ENCODE measurements around the gene HEG1.

HEG1 gene

DNA sequence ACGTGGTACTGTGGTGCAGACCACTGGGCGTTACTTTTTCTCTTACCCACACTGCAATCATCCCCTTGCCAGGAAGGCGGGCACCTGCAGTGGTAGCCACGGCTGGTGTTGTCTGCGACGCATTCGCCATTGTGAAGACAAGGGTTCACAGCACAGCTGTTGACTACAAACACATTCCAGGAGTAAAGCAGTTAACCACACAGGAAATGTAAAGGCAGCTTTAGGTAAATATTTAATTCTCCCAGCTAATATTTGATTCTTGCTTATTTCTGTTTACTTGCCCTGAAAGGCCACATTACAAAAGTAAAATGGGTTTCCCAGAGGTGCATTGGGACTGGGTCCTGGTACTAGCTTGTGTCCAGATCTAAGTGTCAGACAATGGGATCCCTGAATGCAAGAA is 45.4 kb downstream of the HEG1 start:
- DNase-seq = no peak

DNA sequence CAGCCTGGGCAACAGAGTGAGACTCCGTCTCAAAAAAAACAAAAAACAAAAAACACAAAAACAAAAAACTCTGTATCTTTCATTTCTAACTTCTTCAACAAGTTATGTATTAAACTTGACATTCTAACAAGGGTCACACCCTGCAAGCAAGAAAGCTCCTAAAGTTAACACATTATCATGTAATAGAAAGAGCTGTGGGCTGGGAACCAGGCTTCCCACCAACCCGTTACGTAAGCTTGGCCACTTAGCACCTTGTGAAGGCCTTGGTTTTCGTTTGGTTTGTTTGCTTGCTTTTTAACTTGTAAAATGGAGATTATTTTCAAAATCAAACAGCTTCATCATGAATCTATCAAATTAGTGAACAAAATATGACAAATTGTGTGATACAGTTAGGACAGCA is 47.0 kb downstream of the HEG1 start:
- DNase-seq = no peak

DNA sequence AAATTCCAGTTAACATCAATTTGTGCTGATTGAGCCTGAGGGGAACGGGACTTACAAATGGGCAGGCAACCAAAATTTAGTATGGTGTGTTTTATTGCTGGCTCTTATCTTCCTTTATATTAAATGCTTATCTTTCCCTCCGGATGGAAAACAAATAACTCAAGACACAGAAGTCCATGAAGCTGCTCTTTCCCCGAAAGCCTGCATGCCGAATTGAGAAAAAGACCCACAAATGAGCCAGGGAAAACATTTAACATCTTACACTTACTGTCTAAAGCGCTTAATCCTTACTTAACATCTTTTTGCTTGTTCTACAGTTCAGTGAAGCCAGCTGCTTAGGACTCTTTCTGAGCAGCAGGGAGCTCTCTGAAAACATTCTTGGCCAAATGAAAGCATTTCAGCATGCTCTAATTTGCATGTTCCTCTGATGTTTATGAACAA is 49.5 kb downstream of the HEG1 start:
- no peak for DNase-seq

DNA sequence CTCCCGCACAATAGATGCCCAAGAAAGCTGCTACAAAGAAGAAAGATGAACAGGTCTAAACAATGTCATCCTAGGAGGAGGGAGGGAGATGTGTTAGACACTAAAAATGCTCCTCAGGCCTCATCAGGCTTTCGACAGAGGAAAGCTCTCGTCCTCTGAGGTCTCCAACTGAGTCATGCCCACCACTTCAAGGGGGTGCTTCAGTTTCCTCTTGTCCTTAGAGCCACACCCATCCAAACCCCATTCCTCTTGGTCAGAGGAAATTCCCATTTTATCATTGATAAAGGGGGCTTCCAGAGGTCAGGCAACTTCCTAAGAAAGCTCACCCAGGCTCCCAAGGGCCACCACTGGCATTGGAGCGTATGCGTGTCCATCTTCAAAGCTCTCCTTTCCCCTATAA is 50.1 kb downstream of the HEG1 start:
- no peak for DNase-seq

DNA sequence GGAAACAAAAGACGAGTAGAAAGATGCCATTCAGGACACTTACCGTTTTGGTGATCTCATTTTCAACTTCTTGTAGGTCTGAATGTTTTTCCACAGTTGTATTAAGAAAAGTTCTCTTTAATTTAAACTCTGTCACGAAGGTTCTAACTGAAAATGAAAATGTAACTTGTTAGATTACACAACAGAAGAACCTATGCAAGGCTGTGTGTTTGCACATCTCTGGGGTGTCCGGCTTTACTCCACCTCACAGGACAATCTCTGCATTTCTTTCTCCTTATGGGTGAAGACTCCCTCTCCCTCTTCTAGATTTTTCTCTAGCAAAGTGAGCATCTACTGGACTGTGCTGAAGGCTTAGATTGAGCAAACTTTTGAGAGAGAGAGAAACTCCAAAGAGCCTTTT is 50.6 kb downstream of the HEG1 start:
- DNase-seq = no peak

DNA sequence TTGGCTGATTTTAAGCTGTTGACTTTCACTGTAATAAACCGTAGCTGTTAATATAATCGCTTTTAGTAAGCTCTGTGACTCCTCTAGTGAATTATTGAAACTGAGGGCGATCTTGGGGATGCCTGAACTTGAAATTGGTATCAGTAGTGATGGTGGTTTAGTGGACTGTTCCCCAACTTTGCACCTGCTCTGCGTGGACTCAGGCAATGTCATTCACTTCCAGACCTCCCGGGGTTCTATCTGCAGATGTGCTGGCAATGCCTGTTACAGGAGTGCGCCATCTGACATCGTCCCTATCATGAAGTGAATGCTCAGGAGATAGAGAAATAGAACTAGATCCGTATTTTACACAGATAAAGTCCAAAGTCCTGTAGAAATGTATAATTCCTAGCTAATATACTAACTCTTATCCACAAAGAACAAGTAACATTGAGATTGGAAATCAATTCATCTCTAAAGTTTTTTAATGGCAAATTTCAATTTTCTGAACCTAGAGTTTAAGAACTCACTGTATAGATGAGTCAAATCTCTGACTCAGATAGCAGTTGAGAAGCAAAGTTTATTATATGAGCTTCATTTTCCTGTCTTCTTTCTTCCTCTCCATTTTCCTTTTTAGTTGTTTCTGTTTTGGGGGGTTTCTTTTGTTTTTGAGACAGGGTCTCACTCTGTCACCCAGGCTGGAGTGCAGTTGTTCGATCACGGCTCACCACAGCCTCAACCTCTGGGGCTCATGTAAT is 51.8 kb downstream of the HEG1 start:
- DNase-seq = no peak

DNA sequence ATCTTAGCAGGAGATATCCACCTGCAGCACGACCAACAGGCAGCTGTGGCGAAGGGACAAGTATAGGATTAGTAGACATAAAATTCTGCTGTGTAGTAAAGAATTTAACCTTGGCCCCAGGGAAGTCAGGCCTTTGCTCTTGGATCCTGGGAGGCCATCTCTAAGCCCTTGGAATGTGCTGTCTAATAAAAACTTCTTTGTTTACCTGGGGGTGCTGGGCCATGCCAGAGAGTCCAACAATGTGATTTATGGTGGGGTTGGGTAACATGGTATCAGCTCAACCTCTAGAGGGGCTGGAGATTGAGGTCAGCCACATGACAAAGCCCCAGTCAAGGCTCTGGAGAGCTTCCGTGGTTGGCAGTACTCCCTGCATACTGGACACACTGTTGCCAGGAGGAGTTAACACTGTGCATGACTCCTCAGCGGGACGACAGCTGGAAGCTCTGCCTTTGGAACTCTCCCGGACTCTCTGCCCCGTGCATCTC is 52.4 kb downstream of the HEG1 start:
- DNase-seq = no peak

DNA sequence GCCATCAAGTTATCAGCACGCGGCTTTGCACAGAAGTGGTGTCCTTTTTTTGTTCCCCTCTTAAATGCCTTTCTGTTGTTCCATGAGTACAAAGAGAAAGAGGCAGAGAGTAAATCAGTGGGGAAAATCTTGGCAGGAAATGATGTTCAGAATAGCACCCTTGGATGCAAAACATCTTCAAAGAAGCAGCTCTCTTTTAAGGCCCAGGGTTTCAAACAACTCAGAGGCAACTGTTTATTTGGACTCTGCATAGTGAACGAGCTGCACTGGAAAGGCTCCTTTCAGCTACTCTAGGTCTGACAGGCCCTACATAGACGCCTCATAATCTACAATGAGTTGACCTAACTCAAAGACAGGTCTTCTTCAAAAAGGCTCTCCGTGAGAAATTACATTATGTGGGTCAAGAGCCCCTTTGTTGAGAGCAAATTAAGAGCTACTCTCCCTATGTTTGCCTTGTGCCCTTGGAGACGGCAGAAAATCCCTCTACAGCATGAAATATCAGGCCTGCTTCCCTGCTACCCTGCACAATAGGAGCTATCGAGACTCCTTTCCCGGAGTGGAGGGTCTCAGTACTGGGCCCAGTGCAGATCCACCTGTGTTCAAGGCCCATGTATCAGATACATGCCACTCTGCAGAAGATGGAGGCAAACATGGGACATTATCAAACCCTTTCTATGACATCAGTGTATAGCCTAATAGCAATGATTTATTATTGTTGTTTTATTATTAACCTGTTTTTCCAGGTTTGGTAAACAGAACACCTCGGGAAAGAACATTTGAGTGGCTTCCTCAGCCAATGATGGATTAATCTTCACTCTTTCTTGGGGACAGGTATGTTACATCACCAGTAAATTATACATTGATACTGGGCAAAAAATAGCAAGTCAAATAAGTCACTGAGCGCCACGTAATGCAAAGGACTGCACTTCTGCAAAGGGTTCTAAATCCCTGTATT is 53.1 kb downstream of the HEG1 start:
- DNase-seq = no peak

DNA sequence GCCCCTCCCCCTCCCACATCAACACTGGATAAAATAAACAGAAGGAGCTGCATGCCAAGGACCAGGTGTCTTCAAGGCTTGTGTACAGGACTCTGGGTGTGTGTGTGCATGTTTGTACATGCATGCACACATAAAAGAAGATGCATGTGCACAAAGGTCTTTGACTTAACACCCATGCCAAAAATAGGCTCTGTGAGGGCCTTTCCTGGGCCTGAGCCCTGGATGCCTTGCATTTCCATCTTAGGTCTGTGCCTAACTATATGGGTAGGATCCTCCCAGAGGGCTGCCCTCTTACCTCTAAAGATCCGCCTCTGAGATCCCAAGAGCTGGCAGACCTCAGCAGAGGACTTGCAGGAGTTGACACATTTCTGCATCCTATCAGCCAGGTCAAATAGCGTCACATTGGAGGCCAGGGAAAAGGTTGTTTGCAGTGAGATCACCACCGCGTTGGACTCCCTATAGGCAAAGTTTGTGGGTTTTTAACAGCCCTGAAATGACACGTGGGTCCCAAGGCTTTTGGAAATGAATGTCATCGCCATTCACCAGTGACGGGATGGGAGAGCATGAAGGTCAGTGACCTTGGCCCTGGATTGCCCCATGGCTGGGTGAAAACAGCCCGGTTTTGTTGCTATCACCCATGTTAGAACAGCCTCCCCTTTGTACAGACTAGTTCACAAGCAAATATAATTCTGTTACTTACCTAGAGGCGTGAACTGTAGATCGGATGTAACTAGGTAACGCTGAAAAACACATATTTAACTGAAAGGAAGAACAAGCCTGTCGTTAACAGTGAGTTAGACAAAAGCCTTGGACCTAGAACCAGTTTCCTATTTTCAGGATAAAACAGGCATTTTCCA is 54.0 kb downstream of the HEG1 start:
- DNase-seq = no peak

DNA sequence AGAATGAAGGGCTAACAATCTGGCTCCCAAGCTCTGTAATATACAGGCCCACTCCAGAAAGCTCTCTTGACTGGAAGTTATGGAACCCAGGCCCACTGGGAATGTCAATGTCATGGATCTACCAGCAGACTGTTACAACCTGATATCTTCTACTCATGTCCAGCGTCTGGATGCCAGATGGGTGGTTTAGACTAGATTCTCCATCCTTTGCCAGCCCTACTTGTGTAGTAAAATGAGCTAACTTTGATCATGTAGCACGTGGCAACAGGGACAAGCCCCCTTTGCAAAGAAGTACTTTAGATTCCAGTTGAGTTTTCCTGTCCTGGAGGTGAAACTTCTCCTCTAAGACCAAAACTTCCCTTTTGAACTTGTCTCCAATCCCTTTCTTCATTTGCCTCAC is 55.1 kb downstream of the HEG1 start:
- DNase-seq = no peak

DNA sequence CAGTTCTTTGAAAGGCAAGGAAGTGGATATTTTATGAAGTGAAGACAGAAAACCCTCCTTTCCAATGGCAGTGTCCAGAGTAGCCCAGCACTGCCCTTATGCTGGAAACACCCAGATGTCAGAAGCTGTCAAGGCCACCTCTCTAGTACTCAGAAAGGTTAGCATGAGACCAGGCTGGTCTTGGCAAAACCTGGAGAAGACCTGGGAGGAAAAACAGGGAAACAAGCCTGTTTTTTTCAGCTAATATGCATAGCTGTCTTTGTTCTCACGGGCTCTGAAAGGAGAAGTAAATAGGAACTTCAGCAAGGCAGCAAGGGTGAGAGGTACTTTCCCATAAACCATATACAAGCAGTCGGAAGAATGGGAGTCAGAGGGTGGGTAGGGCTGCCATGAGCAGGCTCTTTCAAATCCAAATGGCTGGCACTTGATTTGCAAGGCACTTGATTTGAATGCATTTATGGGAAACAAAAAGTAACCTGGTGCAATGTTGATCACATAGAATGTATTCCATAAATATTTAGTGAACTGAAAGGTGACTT is 55.8 kb downstream of the HEG1 start:
- no peak for DNase-seq

DNA sequence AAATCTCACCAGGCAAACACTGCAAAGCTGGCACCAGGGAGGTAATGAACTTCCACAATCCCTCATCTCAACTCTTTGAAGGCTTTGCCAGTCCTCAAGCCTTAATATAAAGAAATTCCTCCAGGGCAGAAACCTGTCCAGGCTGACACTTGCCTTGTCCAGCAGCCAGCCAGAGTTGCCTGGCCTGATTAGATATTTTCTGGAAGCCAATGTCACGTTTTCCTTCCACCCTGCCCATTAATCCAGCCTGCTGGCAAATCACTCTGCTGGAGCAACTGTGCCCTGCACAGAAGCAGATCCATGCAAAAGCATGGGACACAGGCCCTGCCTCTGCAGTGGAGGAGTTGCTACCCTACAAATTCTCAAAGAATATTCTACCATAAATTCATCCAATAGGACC is 56.5 kb downstream of the HEG1 start:
- DNase-seq = no peak

DNA sequence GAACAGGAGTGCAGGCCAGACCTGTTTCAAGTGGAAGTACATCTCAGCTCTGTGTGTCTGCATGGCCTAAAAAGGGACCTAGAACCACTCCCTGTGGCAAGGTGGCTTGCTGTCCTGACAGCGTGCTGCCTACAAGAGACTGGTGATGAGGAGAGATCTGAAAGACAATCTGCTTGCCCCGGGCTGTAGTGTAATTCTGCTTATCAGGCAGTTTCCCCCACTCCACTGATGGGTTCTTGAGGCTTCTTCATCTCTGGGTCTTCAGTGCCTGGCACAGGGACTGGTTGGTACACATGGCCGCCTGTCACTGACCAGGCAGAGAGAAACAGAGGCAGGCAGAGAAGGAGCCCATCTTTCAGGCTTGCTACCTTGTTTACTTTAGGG is 57.6 kb downstream of the HEG1 start:
- no peak for DNase-seq

DNA sequence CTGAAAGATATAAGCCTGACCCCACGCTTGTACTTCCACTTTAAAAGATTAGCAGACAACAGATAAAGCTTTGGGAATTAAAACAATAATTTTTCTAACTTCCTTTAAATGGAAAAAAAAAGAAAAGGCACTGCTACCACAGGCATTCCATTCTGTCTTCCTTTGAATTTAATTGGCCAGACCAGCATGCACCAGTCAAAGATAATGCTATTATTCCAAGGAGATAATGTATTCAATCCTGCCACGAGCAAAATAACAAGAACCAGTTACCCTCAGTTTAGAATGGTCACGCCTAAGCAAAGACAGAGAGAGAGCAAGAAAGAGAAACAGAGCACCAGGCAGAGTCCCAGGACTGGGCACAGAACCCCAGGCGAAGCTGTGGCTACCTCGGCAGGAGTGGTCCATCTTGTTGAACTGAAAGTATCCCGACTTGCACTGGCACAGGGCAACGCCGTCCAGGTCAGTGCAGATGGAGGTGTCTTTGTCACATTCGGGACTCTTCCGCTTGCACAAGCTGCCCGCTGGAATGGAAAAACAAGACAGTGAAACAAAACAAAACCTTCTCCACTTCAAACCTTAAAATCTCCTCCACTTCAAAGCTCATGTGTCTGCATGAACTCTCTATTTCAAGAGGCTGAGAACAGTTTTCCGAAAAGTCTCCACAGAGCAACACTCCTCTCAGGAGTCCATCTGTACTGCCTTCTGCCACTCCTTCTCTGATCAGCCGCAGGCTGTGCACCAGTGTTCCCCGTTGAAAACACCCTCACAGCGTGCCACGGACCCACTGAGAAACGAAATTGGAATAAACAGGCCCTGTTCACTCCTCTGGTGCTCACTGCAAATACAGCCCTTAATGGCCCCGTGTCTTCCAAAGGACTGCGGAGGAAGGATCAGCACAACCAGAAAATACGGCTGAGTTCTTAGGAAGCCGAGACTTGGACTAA is 58.2 kb downstream of the HEG1 start:
- no peak for DNase-seq

DNA sequence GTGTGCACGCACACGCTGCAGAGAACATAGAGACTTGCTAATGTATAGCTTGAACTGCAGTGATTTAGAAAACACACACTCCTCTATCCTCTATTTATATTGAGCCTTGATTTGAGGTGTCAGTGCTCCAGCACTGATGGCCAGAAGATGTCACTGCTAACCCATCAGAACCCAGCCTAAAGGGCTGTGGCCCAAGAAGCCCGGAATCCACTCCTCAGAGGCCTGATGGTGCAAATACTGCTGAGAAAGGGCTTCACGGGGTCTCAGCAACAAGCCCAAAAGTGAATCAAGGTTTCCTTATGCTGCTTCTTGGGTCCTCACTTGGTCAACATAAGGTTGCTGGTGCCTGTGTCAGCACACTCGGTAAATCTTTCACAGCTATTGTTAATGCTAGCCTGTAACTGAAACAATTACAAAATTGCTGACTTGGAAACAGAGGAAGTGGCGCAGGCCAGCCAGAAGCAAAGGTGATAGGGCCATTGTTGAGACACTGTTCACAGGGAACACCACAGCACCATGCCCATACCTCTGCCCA is 60.3 kb downstream of the HEG1 start:
- DNase-seq = peak; percentile 32 to 45

DNA sequence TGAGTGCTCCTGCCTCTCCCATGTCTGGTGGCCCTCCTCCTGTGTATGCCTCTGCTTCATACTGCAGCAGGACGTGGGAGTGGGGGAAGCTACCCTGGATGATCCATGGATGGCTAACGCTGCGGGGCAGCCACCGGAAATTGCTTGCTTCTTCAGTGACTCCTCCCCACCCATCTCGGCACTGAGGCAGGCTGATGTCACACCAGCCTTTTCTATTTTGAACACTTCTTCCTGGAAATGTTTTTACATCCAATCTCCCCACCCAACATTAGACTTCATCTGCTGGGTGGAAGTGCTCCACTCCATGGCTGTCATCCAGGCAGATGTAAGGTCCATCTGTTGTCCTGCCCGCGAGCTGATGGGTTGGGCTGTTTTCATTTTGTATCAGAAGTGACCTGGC is 62.3 kb downstream of the HEG1 start:
- DNase-seq = no peak

DNA sequence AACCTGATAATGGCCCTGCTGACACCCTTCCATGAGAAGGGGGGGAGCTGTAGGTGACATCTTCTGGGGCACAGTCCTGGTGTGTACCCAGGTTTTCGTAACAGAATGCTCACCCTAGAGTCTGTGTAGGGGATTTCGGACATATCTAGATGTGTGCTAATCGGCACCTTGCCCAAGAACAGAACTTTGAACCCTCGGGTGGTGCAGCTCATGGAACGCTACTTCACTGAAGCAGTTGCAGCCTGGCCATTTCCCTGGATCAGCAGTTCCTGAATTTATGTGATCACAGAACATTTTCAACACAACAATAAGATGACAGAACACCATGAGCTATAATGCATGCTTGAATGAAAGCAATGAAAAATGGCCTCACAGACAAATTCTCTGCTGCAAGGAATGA is 63.8 kb downstream of the HEG1 start:
- no peak for DNase-seq

DNA sequence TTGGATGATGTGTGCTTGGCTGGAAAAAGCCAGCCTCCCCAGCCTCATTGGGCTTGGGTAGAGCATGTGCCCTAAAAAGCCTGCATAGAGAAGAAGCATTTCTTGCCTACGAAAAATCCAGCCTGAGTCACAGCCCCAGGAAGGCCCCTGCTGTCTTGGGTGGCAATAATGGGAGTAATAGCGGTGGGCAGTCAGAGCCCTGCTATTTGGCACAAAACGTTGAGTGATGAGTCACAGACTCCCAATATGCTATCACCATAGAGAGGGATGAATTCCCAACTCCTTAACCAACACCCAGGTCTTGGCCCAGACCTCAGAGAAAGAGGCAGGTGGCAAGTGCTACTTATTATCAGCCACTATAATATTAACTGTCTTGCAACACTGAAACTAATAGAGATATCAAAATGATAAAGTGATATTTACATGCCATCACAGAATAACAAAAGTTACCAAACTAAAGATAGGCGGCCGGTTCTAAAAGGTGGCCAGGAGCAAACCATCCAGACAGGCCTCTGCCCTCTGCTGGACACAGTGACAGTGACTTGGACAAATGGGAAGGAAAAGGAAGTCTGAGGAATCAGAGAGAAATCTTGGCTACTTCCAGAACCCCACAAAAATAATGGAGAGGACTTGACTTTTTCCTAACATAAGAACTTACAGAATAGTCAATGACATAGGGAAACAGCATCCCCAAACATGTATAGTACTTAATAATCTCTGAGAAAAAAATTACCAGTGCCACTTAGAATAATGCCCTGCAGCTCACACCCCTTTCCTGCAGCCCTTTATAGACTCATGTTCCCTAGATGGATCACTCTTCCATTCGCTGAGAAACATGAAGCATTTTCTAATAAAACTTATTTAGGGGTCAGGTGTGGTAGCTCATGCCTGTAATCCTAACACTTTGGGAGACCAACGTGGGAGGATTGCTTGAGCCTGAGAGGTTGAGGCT is 69.3 kb downstream of the HEG1 start:
- no peak for DNase-seq

DNA sequence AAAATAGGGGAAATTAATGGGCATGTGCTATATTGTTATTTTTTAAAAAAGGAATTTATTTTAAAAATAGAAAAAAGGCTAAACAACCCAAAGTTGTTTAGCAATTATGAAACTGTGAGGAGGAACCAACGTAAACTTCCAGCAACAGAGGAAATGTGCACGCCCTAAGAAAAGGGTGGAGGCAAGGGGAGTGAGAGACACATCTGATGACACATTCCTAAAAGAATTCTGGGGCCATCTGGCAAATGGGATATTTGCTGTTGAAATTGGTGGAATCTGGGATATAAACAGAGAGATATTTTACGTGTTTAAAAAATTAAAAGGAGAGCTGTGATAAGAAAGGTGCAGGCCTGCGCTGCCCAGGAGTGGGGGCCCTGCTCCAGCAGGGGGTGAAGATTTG is 70.4 kb downstream of the HEG1 start:
- DNase-seq = no peak

DNA sequence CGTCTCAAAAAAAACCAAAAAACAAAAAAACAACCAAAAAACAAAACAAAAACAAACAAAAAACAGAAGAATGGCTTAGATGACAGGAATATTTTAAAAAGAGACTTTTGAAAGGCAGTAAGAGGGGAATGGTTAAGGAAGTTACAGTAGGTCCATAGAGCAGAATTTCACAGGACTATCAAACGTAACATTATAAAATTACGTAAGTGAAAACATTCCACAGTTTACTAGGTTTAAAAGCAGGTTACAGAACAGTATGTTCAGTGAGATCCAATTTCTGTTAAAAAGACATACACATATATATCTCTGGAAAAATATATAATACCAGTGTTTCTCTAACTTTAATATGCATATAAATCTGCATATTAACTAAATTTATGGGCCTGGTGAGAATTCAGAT is 71.0 kb downstream of the HEG1 start:
- DNase-seq = no peak
